GM06990 (cell line): ENCODE measurements around the gene PPP1R12A.

ENCODE experiments used
- DNase-seq: peaks from one replicate; pipeline ENCODE4 v3.0.0-alpha.2; 2011; ENCODE audit not compliant: insufficient read length; ENCODE audit errors: extremely low read depth
- H3K27me3 ChIP-seq: replicated peaks from 2 replicates; pipeline ENCODE4 v1.6.0; 2011; ENCODE audit warnings: low read length; ENCODE audit not compliant: control insufficient read depth, insufficient read depth
- H3K36me3 ChIP-seq: 2 replicates; pipeline ENCODE4 v1.5.1; 2011; ENCODE audit warnings: low read length; ENCODE audit not compliant: control insufficient read depth, insufficient read depth
- H3K4me3 ChIP-seq: replicated peaks from 2 replicates; pipeline ENCODE4 v1.5.1; 2011; ENCODE audit warnings: low read depth, mild to moderate bottlenecking, control low read depth, low read length
- CTCF ChIP-seq: IDR thresholded peaks from 2 replicates; pipeline ENCODE4 v1.5.1; 2011; ENCODE audit warnings: low read length, control low read depth, mild to moderate bottlenecking, inconsistent platforms; ENCODE audit not compliant: insufficient read depth, poor library complexity, severe bottlenecking

PPP1R12A gene

GRCh38 chr12:79916826-79917225 is 18.1 kb downstream of the PPP1R12A start:
- DNase-seq, result no peak
- no peak overlapping the region for H3K4me3 ChIP-seq
- no peak for TF ChIP-seq CTCF
- no peaks in the 10 kb centered on the region for H3K36me3 ChIP-seq
- no peaks in the 10 kb centered on the region for H3K27me3 ChIP-seq

GRCh38 chr12:79911889-79912656 is 22.8 kb downstream of the PPP1R12A start:
- no peak for DNase-seq
- H3K27me3 ChIP-seq, result no peaks in the 10 kb centered on the region
- H3K36me3 ChIP-seq, result no peaks in the 10 kb centered on the region
- no peak for TF ChIP-seq CTCF
- no peak overlapping the region for H3K4me3 ChIP-seq

- Histone ChIP-seq H3K27me3 (no peaks in the 10 kb centered on the region), H3K4me3 (no peak overlapping the region), H3K36me3 (no peaks in the 10 kb centered on the region)
- no peak for DNase-seq
- no peak for TF ChIP-seq CTCF
These were observed 26.5 kb downstream of the PPP1R12A start for GRCh38 chr12:79908366-79908765.

GRCh38 chr12:79901506-79901905 is 33.4 kb downstream of the PPP1R12A start:
- H3K36me3 ChIP-seq, result no peaks in the 10 kb centered on the region
- no peaks in the 10 kb centered on the region for H3K27me3 ChIP-seq
- H3K4me3 ChIP-seq, result no peak overlapping the region
- TF ChIP-seq CTCF, result no peak
- no peak for DNase-seq

GRCh38 chr12:79900951-79901350 is 33.9 kb downstream of the PPP1R12A start:
- H3K27me3 ChIP-seq, result no peaks in the 10 kb centered on the region
- TF ChIP-seq CTCF, result no peak
- no peak overlapping the region for H3K4me3 ChIP-seq
- no peak for DNase-seq
- no peaks in the 10 kb centered on the region for H3K36me3 ChIP-seq
